MM.1S (cell line): ENCODE measurements around the gene ANKRD13D.

Experiments used
- CTCF ChIP-seq: fragments of 300-600 bp; sonication (generic); IDR thresholded peaks from 2 replicates; pipeline ENCODE4 v1.5.1; 2016; ENCODE audit warnings: antibody characterized with exemption, low read length, mixed read lengths
- EZH2 ChIP-seq: fragments of 300-600 bp; sonication (generic); optimal IDR thresholded peaks from 2 replicates; pipeline ENCODE3; 2017; ENCODE audit warnings: low read depth, mild to moderate bottlenecking, antibody characterized with exemption, low read length, mixed read lengths

- TF ChIP-seq EZH2 (no peak), CTCF (no peak)
Measured at GRCh38 chr11:67321313-67321871, 32.3 kb downstream of the ANKRD13D start.
